Measurements from ENCODE around the gene GPALPP1. TPM values are rescaled to one million over a fixed set of nuclear protein-coding genes. Genes with fewer than 3 reads are reported as not detected.
"Not testable (repeated sequence)": the region's sequence is repeated elsewhere in the genome, so short reads cannot be mapped to it uniquely, and the experiment has no call there.

The GPALPP1 gene
- total RNA-seq, 1 experiment from 2014 or later: 36.4 TPM

DNA sequence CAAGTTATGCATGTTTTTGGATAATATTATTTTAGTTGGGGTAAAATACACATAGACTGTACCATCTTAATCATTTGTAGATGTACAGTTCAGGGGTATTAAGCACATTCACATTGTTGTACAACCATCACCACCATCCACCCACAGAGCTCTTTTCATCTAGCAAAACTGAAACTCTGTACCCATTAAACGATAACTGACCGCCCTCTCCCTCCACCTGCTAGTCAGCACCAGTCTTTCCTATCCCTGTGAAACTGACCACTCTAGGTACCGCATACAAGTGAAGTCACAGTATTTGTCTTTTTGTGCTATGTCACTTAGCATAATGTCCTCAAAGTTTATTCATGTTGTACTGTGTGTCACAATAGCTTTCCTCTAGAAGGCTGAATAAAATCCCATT lies 70.7 kb downstream of the GPALPP1 start:
- no peaks in the 10 kb centered on the region for H3K79me2 ChIP-seq (ENCODE audit: low read depth)
- no peaks in the 10 kb centered on the region for H3K9me3 ChIP-seq (ENCODE audit: insufficient read depth, low read depth)
- no peaks in the 10 kb centered on the region for H4K20me1 ChIP-seq (ENCODE audit: insufficient read depth)
- H3K36me3 ChIP-seq (ENCODE audit: low read depth): no peaks in the 10 kb centered on the region
- BruUV-seq (replicated peaks): no TSS peak
- ChIA-PET CTCF (no interaction called here), POLR2A (ENCODE audit: unreplicated experiment) (no interaction called here)
- H3K9me2 ChIP-seq (ENCODE audit: insufficient read depth): no peaks in the 10 kb centered on the region
- no peak overlapping the region for H2AFZ ChIP-seq
- no peak overlapping the region for H3K27ac ChIP-seq
- H3K27me3 ChIP-seq (ENCODE audit: insufficient read depth, low read depth): no peaks in the 10 kb centered on the region
- H3F3A ChIP-seq (ENCODE audit: insufficient read depth, low read depth): peaks cover 3% of the 10 kb centered on the region; the same call in 1 of the 2 replicates
- peaks cover 15% of the 10 kb centered on the region for H3K4me1 ChIP-seq (replicated peaks; ENCODE audit: insufficient read depth)
- DNase-seq: no peak
- intact Hi-C loops (cut with micrococcal nuclease; ENCODE audit: unreplicated experiment): no loop called here
- no peak for TF ChIP-seq CTCF (conservative IDR thresholded peaks at IDR 0.05)
- TF ChIP-seq EZH2 (IDR thresholded peaks at IDR 0.05; ENCODE audit: low read depth): no peak
- no peak overlapping the region for H3K4me2 ChIP-seq
- no peak overlapping the region for H3K4me3 ChIP-seq

- Histone ChIP-seq H3K4me1 (replicated peaks; ENCODE audit: insufficient read depth) (no peaks in the 10 kb centered on the region), H3K4me2 (no peak overlapping the region), H2AFZ (no peak overlapping the region), H3K36me3 (ENCODE audit: low read depth) (no peaks in the 10 kb centered on the region), H3K9me2 (ENCODE audit: insufficient read depth) (no peaks in the 10 kb centered on the region), H3K79me2 (ENCODE audit: low read depth) (no peaks in the 10 kb centered on the region), H3K9me3 (ENCODE audit: insufficient read depth, low read depth) (no peaks in the 10 kb centered on the region), H3K4me3 (no peak overlapping the region), H3F3A (ENCODE audit: insufficient read depth, low read depth) (no peaks in the 10 kb centered on the region), H3K27ac (no peak overlapping the region), H3K27me3 (ENCODE audit: insufficient read depth, low read depth) (no peaks in the 10 kb centered on the region), H4K20me1 (ENCODE audit: insufficient read depth) (no peaks in the 10 kb centered on the region)
- TF ChIP-seq EZH2 (IDR thresholded peaks at IDR 0.05; ENCODE audit: low read depth) (no peak), CTCF (conservative IDR thresholded peaks at IDR 0.05) (no peak)
- no TSS peak for BruUV-seq (replicated peaks)
- POLR2A ChIA-PET (ENCODE audit: unreplicated experiment): no interaction called here
- intact Hi-C loops (cut with micrococcal nuclease; ENCODE audit: unreplicated experiment): no loop called here
- CTCF ChIA-PET: no interaction called here
- no peak for DNase-seq
These were observed 74.0 kb downstream of the GPALPP1 start for GRCh38 chr13:45063261-45063860.

DNA sequence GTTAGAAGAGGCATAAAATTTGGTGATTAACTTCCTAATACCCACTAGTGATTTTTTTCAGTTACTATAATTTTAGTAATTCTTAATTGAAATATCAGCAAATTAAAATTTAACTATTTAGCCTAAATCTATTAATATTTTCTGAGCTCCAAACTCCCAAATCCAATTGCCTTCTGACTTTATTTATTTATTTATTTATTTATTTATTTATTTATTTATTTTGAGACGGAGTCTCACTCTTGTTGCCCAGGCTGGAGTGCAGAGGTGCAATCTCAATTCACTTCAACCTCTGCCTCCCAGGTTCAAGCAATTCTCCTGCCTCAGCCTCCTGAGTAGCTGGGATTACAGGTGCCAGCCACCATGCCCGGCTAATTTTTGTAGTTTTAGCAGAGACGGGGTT lies 74.6 kb downstream of the GPALPP1 start:
- H3K27ac ChIP-seq; H3F3A ChIP-seq (ENCODE audit: insufficient read depth, low read depth); H3K36me3 ChIP-seq (ENCODE audit: low read depth); H3K4me2 ChIP-seq; H2AFZ ChIP-seq; CTCF ChIA-PET; H3K4me1 ChIP-seq (replicated peaks; ENCODE audit: insufficient read depth); POLR2A ChIA-PET (ENCODE audit: unreplicated experiment); H3K9me2 ChIP-seq (ENCODE audit: insufficient read depth); H3K4me3 ChIP-seq; H4K20me1 ChIP-seq (ENCODE audit: insufficient read depth); H3K27me3 ChIP-seq (ENCODE audit: insufficient read depth, low read depth); H3K79me2 ChIP-seq (ENCODE audit: low read depth); BruUV-seq (replicated peaks); H3K9me3 ChIP-seq (ENCODE audit: insufficient read depth, low read depth); DNase-seq; intact Hi-C loops (cut with micrococcal nuclease; ENCODE audit: unreplicated experiment): not testable (repeated sequence)

GRCh38 chr13:45064889-45065288 lies 75.6 kb downstream of the GPALPP1 start:
- intact Hi-C loops (cut with micrococcal nuclease; ENCODE audit: unreplicated experiment): no loop called here

More at GRCh38 chr13:45064889-45065288, 75.6 kb downstream of the GPALPP1 start:
- Histone ChIP-seq H3K36me3 (ENCODE audit: low read depth) (no peaks in the 10 kb centered on the region), H3K27ac (no peak overlapping the region), H3K27me3 (ENCODE audit: insufficient read depth, low read depth) (no peaks in the 10 kb centered on the region), H3K79me2 (ENCODE audit: low read depth) (no peaks in the 10 kb centered on the region), H3K9me3 (ENCODE audit: insufficient read depth, low read depth) (no peaks in the 10 kb centered on the region), H2AFZ (no peak overlapping the region), H3K4me3 (no peak overlapping the region), H3K4me1 (replicated peaks; ENCODE audit: insufficient read depth) (no peaks in the 10 kb centered on the region), H4K20me1 (ENCODE audit: insufficient read depth) (no peaks in the 10 kb centered on the region), H3K9me2 (ENCODE audit: insufficient read depth) (no peaks in the 10 kb centered on the region), H3F3A (ENCODE audit: insufficient read depth, low read depth) (no peaks in the 10 kb centered on the region), H3K4me2 (no peak overlapping the region)
- no peak for TF ChIP-seq CTCF (conservative IDR thresholded peaks at IDR 0.05)
- no peak for TF ChIP-seq EZH2 (IDR thresholded peaks at IDR 0.05; ENCODE audit: low read depth)
- DNase-seq: no peak
- ChIA-PET POLR2A (ENCODE audit: unreplicated experiment) (interaction anchor here (0.6 kb wide), 1 partner anchor 265 kb away, joined by 3 read pairs; no protein-coding TSS in a partner anchor), CTCF (no interaction called here)
- no TSS peak for BruUV-seq (replicated peaks)

Measured in PC-9 (cell line).